MCF 10A (cell line): ENCODE data around the gene BAG3. TPM values are rescaled to one million over a fixed set of nuclear protein-coding genes. Genes with fewer than 3 reads are reported as not detected.

Experiments
- BruUV-seq: library from RNA; stranded (reverse); fragments of 400-500 nt; replicated peaks from 2 replicates; lab custom pipeline; 2021; lab: Mats Ljungman, UMichigan
- CTCF ChIA-PET: fragments of 300-600 bp; sonication (Branson Sonifier 250); formaldehyde crosslinking; extraction: SDS; loops from one replicate; lab custom pipeline; 2021; ENCODE audit warnings: antibody characterized with exemption, inconsistent platforms; lab: Yijun Ruan, JAX
- POLR2A ChIA-PET: fragments of 300-600, 350-650 bp; sonication (Branson Sonifier 250); formaldehyde crosslinking; extraction: SDS; loops from one replicate; lab custom pipeline; 2020; ENCODE audit warnings: antibody characterized with exemption, inconsistent platforms; lab: Yijun Ruan, JAX
- DNase-seq: peaks from one replicate; pipeline ENCODE4 v3.0.0-alpha.2; 2018; ENCODE audit not compliant: unreplicated experiment
- H3K27ac Mint-ChIP-seq: one replicate; pipeline ENCODE4 v1.8.0; 2022; ENCODE audit warnings: mild to moderate bottlenecking, low read depth, mixed read lengths; ENCODE audit not compliant: unreplicated experiment
- H3K27me3 Mint-ChIP-seq: one replicate; pipeline ENCODE4 v1.8.0; 2022; ENCODE audit warnings: mixed read lengths; ENCODE audit not compliant: insufficient read depth, unreplicated experiment
- H3K36me3 Mint-ChIP-seq: one replicate; pipeline ENCODE4 v1.8.0; 2022; ENCODE audit warnings: mild to moderate bottlenecking, moderate library complexity, mixed read lengths; ENCODE audit not compliant: insufficient read depth, unreplicated experiment
- H3K4me1 Mint-ChIP-seq: one replicate; pipeline ENCODE4 v1.8.0; 2022; ENCODE audit warnings: mixed read lengths; ENCODE audit not compliant: insufficient read depth, unreplicated experiment
- H3K4me3 Mint-ChIP-seq: one replicate; pipeline ENCODE4 v1.8.0; 2022; ENCODE audit warnings: mild to moderate bottlenecking, moderate library complexity, mixed read lengths; ENCODE audit not compliant: unreplicated experiment
- H3K9me3 Mint-ChIP-seq: one replicate; pipeline ENCODE4 v1.8.0; 2022; ENCODE audit warnings: mixed read lengths; ENCODE audit not compliant: unreplicated experiment
- intact Hi-C: fragments of 100-400 bp; cut with micrococcal nuclease; formaldehyde crosslinking; loops from 2 replicates; pipeline ENCODE4 v1.14.1; 2022
- total RNA-seq: library from RNA; stranded (reverse); gene quantifications from 2 replicates; pipeline ENCODE4 v1.2.3, GENCODE V29; 2022
- TF ChIP-seq, protein P1 (sequence below): fragments of 200-600 bp; IDR thresholded peaks from one replicate; pipeline ENCODE4 v1.8.0; 2022; ENCODE audit warnings: antibody characterized with exemption, mild to moderate bottlenecking; ENCODE audit not compliant: unreplicated experiment

Gene BAG3
- total RNA-seq, 1 experiment from 2014 or later: 53.7 TPM

DNA sequence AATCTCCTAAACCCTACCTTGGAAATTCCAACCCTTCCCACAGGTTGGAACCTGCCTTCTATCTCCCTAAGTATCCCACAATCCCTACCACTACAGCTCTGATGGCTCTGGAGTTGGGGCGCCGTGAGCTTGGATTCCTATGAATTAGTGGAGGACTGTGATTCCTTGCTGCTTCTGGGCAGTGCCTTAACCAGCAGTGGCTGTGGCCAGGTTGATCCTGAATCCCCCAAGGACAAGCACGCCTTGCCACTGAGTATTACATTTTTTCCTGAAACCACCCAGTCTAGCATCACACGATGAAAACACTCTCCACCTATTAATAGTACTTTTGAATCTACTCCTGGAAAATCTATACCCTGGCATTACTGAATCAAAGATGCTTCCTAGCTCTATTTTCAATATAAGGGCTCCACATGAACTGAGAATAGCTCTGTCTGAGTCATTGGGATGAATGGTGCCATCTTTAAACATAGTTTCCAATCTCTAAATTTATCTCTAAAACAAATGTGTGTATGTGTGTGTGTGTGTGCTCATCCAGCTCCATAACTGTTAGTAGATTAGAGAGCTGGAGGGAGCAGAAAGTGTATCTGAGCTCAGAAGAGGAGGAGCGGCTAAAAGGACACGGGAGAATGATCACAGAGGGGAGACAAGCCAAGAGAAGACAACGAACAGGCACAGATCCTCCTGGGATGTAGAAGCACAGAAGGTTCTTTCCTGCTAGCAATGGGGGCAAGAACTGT is 62.7 kb downstream of the BAG3 start:
- no peaks in the 10 kb centered on the region for H3K9me3 Mint-ChIP-seq
- no peaks in the 10 kb centered on the region for H3K4me1 Mint-ChIP-seq
- DNase-seq: no peak
- ChIA-PET CTCF (interaction anchor here (0.6 to 2.4 kb wide), 5 partner anchors 9 to 1021 kb away, joined by 3 to 13 read pairs (median 4); no protein-coding TSS in a partner anchor), POLR2A (interaction anchor here (0.6 to 3.0 kb wide), 5 partner anchors 11 to 1821 kb away, joined by 3 to 14 read pairs (median 3); partner anchors contain the start of gene INPP5F)
- TF ChIP-seq, protein P1, sequence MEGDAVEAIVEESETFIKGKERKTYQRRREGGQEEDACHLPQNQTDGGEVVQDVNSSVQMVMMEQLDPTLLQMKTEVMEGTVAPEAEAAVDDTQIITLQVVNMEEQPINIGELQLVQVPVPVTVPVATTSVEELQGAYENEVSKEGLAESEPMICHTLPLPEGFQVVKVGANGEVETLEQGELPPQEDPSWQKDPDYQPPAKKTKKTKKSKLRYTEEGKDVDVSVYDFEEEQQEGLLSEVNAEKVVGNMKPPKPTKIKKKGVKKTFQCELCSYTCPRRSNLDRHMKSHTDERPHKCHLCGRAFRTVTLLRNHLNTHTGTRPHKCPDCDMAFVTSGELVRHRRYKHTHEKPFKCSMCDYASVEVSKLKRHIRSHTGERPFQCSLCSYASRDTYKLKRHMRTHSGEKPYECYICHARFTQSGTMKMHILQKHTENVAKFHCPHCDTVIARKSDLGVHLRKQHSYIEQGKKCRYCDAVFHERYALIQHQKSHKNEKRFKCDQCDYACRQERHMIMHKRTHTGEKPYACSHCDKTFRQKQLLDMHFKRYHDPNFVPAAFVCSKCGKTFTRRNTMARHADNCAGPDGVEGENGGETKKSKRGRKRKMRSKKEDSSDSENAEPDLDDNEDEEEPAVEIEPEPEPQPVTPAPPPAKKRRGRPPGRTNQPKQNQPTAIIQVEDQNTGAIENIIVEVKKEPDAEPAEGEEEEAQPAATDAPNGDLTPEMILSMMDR: no peak
- no peaks in the 10 kb centered on the region for H3K27me3 Mint-ChIP-seq
- intact Hi-C loops: no loop called here
- H3K4me3 Mint-ChIP-seq: no peak overlapping the region
- BruUV-seq: no TSS peak
- H3K36me3 Mint-ChIP-seq: no peaks in the 10 kb centered on the region
- no peak overlapping the region for H3K27ac Mint-ChIP-seq

- Mint-ChIP-seq H3K27me3 (no peaks in the 10 kb centered on the region), H3K27ac (no peak overlapping the region), H3K4me3 (no peak overlapping the region), H3K36me3 (no peaks in the 10 kb centered on the region), H3K4me1 (no peaks in the 10 kb centered on the region), H3K9me3 (no peaks in the 10 kb centered on the region)
- TF ChIP-seq, protein P1: no peak
- BruUV-seq: no TSS peak
- CTCF ChIA-PET: interaction anchor here (0.7 to 2.4 kb wide), 3 partner anchors 28 to 1021 kb away, joined by 3 to 13 read pairs (median 4); no protein-coding TSS in a partner anchor
- intact Hi-C loops: no loop called here
- POLR2A ChIA-PET: interaction anchor here (0.7 to 3.0 kb wide), 4 partner anchors 11 to 26 kb away, joined by 3 to 14 read pairs (median 3); partner anchors contain the start of gene INPP5F
- DNase-seq: no peak
Observed at GRCh38 chr10:119714484-119714816, 63.3 kb downstream of the BAG3 start.

DNA sequence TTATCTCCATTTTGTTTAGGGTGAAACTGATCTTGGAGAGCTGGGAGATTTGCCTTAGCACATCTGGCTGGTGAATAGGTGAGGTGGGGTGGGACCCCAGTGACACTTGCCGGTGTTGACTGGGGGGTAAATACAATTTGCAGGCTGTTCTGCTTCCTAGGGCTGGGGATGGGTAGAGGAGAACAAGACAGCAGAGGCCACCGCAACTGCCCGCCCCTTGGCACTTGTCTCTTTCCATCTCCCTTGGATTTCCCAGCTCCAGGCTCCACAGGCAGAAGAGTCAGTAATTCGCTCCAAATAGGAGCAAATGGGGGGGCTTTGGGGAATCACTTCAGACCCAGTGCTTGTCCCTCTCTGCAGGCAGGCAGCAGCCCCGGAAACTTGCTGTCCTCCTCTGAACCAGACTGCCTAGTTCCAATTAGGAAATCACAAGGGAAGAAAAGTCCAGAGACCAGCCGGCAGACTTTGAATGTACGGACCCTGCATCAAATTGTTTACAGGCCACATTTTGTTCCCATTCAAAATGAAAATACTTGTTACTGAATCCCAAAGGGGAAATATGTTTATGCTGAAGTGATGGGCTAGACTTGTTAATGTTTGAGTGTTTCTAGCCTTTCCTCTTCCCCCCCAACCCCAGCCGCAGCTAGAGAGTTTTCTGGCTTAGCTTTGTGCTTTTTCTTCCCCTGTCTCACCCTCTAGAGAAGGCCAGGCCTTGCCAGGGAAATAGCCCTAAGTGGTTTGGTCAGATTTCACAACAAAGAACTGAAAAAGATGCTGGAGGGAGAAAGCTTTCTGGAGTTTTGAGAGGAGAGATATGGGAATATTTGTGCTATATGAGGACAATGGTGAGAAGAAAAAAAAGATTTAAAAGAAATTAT is 64.7 kb downstream of the BAG3 start:
- CTCF ChIA-PET: interaction anchor here (0.7 to 1.3 kb wide), 2 partner anchors 9 to 97 kb away, joined by 3 to 4 read pairs; no protein-coding TSS in a partner anchor
- no peaks in the 10 kb centered on the region for H3K36me3 Mint-ChIP-seq
- DNase-seq: no peak
- no TSS peak for BruUV-seq
- no peaks in the 10 kb centered on the region for H3K9me3 Mint-ChIP-seq
- POLR2A ChIA-PET: interaction anchor here (1.5 to 3.0 kb wide), 2 partner anchors 9 to 27 kb away, joined by 3 to 14 read pairs; partner anchors contain the start of gene INPP5F
- intact Hi-C loops: no loop called here
- no peaks in the 10 kb centered on the region for H3K27me3 Mint-ChIP-seq
- TF ChIP-seq, protein P1: no peak
- no peak overlapping the region for H3K4me3 Mint-ChIP-seq
- no peaks in the 10 kb centered on the region for H3K4me1 Mint-ChIP-seq
- H3K27ac Mint-ChIP-seq: no peak overlapping the region
